ENCODE measurements around the gene STRA6.

STRA6 gene

GRCh38 chr15:74194572-74195559 lies 7.7 kb downstream of the STRA6 start:
- 95 to 96% methylated on average over 13 of the region's 13 CpGs for WGBS, 2 experiments
- Histone ChIP-seq H3K4me3 (ENCODE audit: insufficient read depth, low read depth, low read length) (no peak overlapping the region), H3K27me3 (ENCODE audit: control insufficient read depth, insufficient read depth, low read length, poor library complexity, severe bottlenecking) (no peaks in the 10 kb centered on the region), H3K4me1 (ENCODE audit: control insufficient read depth, insufficient read depth, low read length) (peaks cover 14% of the 10 kb centered on the region), H3K36me3 (ENCODE audit: control insufficient read depth, insufficient read depth, low read length) (peaks cover 4% of the 10 kb centered on the region), H3K9me3 (ENCODE audit: control insufficient read depth, low read length) (no peaks in the 10 kb centered on the region), H3K27ac (ENCODE audit: insufficient read depth, low read depth, low read length, poor library complexity, severe bottlenecking) (no peak overlapping the region)

GRCh38 chr15:74193905-74194304 lies 8.7 kb downstream of the STRA6 start:
- H3K4me1 ChIP-seq (ENCODE audit: control insufficient read depth, insufficient read depth, low read length), result peaks cover 14% of the 10 kb centered on the region
- H3K36me3 ChIP-seq (ENCODE audit: control insufficient read depth, insufficient read depth, low read length), result peaks cover 4% of the 10 kb centered on the region
- 84 to 87% methylated on average over 6 of the region's 6 CpGs for WGBS, 2 experiments
- H3K4me3 ChIP-seq (ENCODE audit: insufficient read depth, low read depth, low read length), result no peak overlapping the region
- no peaks in the 10 kb centered on the region for H3K27me3 ChIP-seq (ENCODE audit: control insufficient read depth, insufficient read depth, low read length, poor library complexity, severe bottlenecking)
- no peaks in the 10 kb centered on the region for H3K9me3 ChIP-seq (ENCODE audit: control insufficient read depth, low read length)
- no peak overlapping the region for H3K27ac ChIP-seq (ENCODE audit: insufficient read depth, low read depth, low read length, poor library complexity, severe bottlenecking)

- 93 to 98% methylated on average over 4 of the region's 4 CpGs for whole genome bisulfite sequencing, 2 experiments
- H3K4me3 ChIP-seq (ENCODE audit: insufficient read depth, low read depth, low read length), result no peak overlapping the region
- H3K27me3 ChIP-seq (ENCODE audit: control insufficient read depth, insufficient read depth, low read length, poor library complexity, severe bottlenecking), result no peaks in the 10 kb centered on the region
- no peak overlapping the region for H3K27ac ChIP-seq (ENCODE audit: insufficient read depth, low read depth, low read length, poor library complexity, severe bottlenecking)
- H3K9me3 ChIP-seq (ENCODE audit: control insufficient read depth, low read length), result no peaks in the 10 kb centered on the region
- H3K36me3 ChIP-seq (ENCODE audit: control insufficient read depth, insufficient read depth, low read length), result peaks cover 4% of the 10 kb centered on the region
- H3K4me1 ChIP-seq (ENCODE audit: control insufficient read depth, insufficient read depth, low read length), result peaks cover 14% of the 10 kb centered on the region
These were observed 9.3 kb downstream of the STRA6 start for GRCh38 chr15:74193299-74193718.

GRCh38 chr15:74192751-74193150 lies 9.8 kb downstream of the STRA6 start:
- H3K4me1 ChIP-seq (ENCODE audit: control insufficient read depth, insufficient read depth, low read length), result peaks cover 14% of the 10 kb centered on the region
- no peaks in the 10 kb centered on the region for H3K9me3 ChIP-seq (ENCODE audit: control insufficient read depth, low read length)
- WGBS, 2 experiments, result 91 to 93% methylated on average over 5 of the region's 5 CpGs
- peaks cover 4% of the 10 kb centered on the region for H3K36me3 ChIP-seq (ENCODE audit: control insufficient read depth, insufficient read depth, low read length)
- H3K4me3 ChIP-seq (ENCODE audit: insufficient read depth, low read depth, low read length), result no peak overlapping the region
- H3K27me3 ChIP-seq (ENCODE audit: control insufficient read depth, insufficient read depth, low read length, poor library complexity, severe bottlenecking), result no peaks in the 10 kb centered on the region
- no peak overlapping the region for H3K27ac ChIP-seq (ENCODE audit: insufficient read depth, low read depth, low read length, poor library complexity, severe bottlenecking)

GRCh38 chr15:74191798-74192197 lies 10.8 kb downstream of the STRA6 start:
- H3K36me3 ChIP-seq (ENCODE audit: control insufficient read depth, insufficient read depth, low read length), result peaks cover 4% of the 10 kb centered on the region
- no peaks in the 10 kb centered on the region for H3K27me3 ChIP-seq (ENCODE audit: control insufficient read depth, insufficient read depth, low read length, poor library complexity, severe bottlenecking)
- no peaks in the 10 kb centered on the region for H3K9me3 ChIP-seq (ENCODE audit: control insufficient read depth, low read length)
- H3K4me3 ChIP-seq (ENCODE audit: insufficient read depth, low read depth, low read length), result no peak overlapping the region
- peaks cover 14% of the 10 kb centered on the region for H3K4me1 ChIP-seq (ENCODE audit: control insufficient read depth, insufficient read depth, low read length)
- H3K27ac ChIP-seq (ENCODE audit: insufficient read depth, low read depth, low read length, poor library complexity, severe bottlenecking), result no peak overlapping the region
- WGBS, 2 experiments, result 71 to 84% methylated on average over 3 of the region's 3 CpGs

- Histone ChIP-seq H3K4me3 (ENCODE audit: insufficient read depth, low read depth, low read length) (no peak overlapping the region), H3K9me3 (ENCODE audit: control insufficient read depth, low read length) (no peaks in the 10 kb centered on the region), H3K27ac (ENCODE audit: insufficient read depth, low read depth, low read length, poor library complexity, severe bottlenecking) (no peak overlapping the region), H3K36me3 (ENCODE audit: control insufficient read depth, insufficient read depth, low read length) (no peaks in the 10 kb centered on the region), H3K4me1 (ENCODE audit: control insufficient read depth, insufficient read depth, low read length) (peaks cover 14% of the 10 kb centered on the region), H3K27me3 (ENCODE audit: control insufficient read depth, insufficient read depth, low read length, poor library complexity, severe bottlenecking) (no peaks in the 10 kb centered on the region)
- 94% methylated on average over 11 of the region's 11 CpGs for WGBS, 2 experiments
These were observed 14.4 kb downstream of the STRA6 start for GRCh38 chr15:74188216-74188615.

- WGBS, 2 experiments, result 81 to 96% methylated on average over 7 to 8 of the region's 8 CpGs
- H3K27ac ChIP-seq (ENCODE audit: insufficient read depth, low read depth, low read length, poor library complexity, severe bottlenecking), result no peak overlapping the region
- H3K9me3 ChIP-seq (ENCODE audit: control insufficient read depth, low read length), result no peaks in the 10 kb centered on the region
- no peaks in the 10 kb centered on the region for H3K36me3 ChIP-seq (ENCODE audit: control insufficient read depth, insufficient read depth, low read length)
- H3K4me1 ChIP-seq (ENCODE audit: control insufficient read depth, insufficient read depth, low read length), result no peaks in the 10 kb centered on the region
- H3K27me3 ChIP-seq (ENCODE audit: control insufficient read depth, insufficient read depth, low read length, poor library complexity, severe bottlenecking), result no peaks in the 10 kb centered on the region
- no peak overlapping the region for H3K4me3 ChIP-seq (ENCODE audit: insufficient read depth, low read depth, low read length)
These were observed 16.8 kb downstream of the STRA6 start for GRCh38 chr15:74185710-74186348.

- Histone ChIP-seq H3K27ac (ENCODE audit: insufficient read depth, low read depth, low read length, poor library complexity, severe bottlenecking) (no peak overlapping the region), H3K4me3 (ENCODE audit: insufficient read depth, low read depth, low read length) (no peak overlapping the region), H3K9me3 (ENCODE audit: control insufficient read depth, low read length) (no peaks in the 10 kb centered on the region), H3K36me3 (ENCODE audit: control insufficient read depth, insufficient read depth, low read length) (no peaks in the 10 kb centered on the region), H3K27me3 (ENCODE audit: control insufficient read depth, insufficient read depth, low read length, poor library complexity, severe bottlenecking) (no peaks in the 10 kb centered on the region), H3K4me1 (ENCODE audit: control insufficient read depth, insufficient read depth, low read length) (no peaks in the 10 kb centered on the region)
- 83 to 84% methylated on average over 12 of the region's 12 CpGs for WGBS, 2 experiments
These were observed 17.9 kb downstream of the STRA6 start for GRCh38 chr15:74184582-74185091.

- no peaks in the 10 kb centered on the region for H3K4me1 ChIP-seq (ENCODE audit: control insufficient read depth, insufficient read depth, low read length)
- whole genome bisulfite sequencing, 2 experiments, result 92 to 94% methylated on average over 8 of the region's 8 CpGs
- no peaks in the 10 kb centered on the region for H3K27me3 ChIP-seq (ENCODE audit: control insufficient read depth, insufficient read depth, low read length, poor library complexity, severe bottlenecking)
- H3K4me3 ChIP-seq (ENCODE audit: insufficient read depth, low read depth, low read length), result no peak overlapping the region
- H3K36me3 ChIP-seq (ENCODE audit: control insufficient read depth, insufficient read depth, low read length), result no peaks in the 10 kb centered on the region
- no peak overlapping the region for H3K27ac ChIP-seq (ENCODE audit: insufficient read depth, low read depth, low read length, poor library complexity, severe bottlenecking)
- no peaks in the 10 kb centered on the region for H3K9me3 ChIP-seq (ENCODE audit: control insufficient read depth, low read length)
These were observed 20.5 kb downstream of the STRA6 start for GRCh38 chr15:74182131-74182530.

All from ectodermal cell (in vitro differentiated cells).